Endothelial cell of umbilical vein (primary cell): Measurements from ENCODE around the gene MYADML2. TPM values are rescaled to one million over a fixed set of nuclear protein-coding genes. Genes with fewer than 3 reads are reported as not detected.
A peak's percentile ranks its signal among the peaks of the same experiment; 100 is the strongest.

Experiments used
- BruUV-seq: library from RNA; stranded (reverse); fragments of 400-500 nt; replicated peaks from 2 replicates; lab custom pipeline; 2021; lab: Mats Ljungman, UMichigan
- CTCF ChIA-PET: fragments of 300-600, 350-600 bp; sonication (Branson Sonifier 250); formaldehyde crosslinking; loops from one replicate; lab custom pipeline; 2021; ENCODE audit warnings: antibody characterized with exemption, inconsistent platforms; lab: Charles Lee
- POLR2A ChIA-PET: fragments of 300-600, 350-600 bp; sonication (Branson Sonifier 250); formaldehyde crosslinking; loops from one replicate; lab custom pipeline; 2021; ENCODE audit warnings: antibody characterized with exemption, inconsistent platforms; lab: Charles Lee
- DNase-seq: peaks from one replicate; pipeline ENCODE4 v3.0.0-alpha.2; 2011; ENCODE audit warnings: low read depth, low spot score
- FAIRE-seq: peaks from 2 replicates; lab custom pipeline; 2011; peaks lifted over from hg19 to GRCh38; lab: Jason Lieb, UNC
- H2AFZ ChIP-seq: 2 replicates; pipeline ENCODE4 v1.6.0; 2012; ENCODE audit warnings: low read depth, low read length, control low read depth, inconsistent platforms
- H3K27ac ChIP-seq: 2 replicates; pipeline ENCODE4 v1.5.1; 2011; ENCODE audit warnings: low read depth, mild to moderate bottlenecking, control low read depth, low read length, moderate library complexity; ENCODE audit not compliant: insufficient read depth
- H3K27me3 ChIP-seq, 2 experiments: 2 replicates each; pipeline versions ENCODE4 v1.6.0 to v1.6.1; 2011; ENCODE audit warnings: low read length in 2 of 2, mixed read lengths in 1 of 2; ENCODE audit not compliant: control insufficient read depth in 2 of 2, insufficient read depth in 2 of 2
- H3K36me3 ChIP-seq, 2 experiments: 2 replicates in 1 of 2; 3 replicates in 1 of 2; pipeline ENCODE4 v1.5.1; 2011; ENCODE audit warnings: low read length in 2 of 2, mild to moderate bottlenecking in 1 of 2, moderate library complexity in 1 of 2; ENCODE audit not compliant: control insufficient read depth in 2 of 2, insufficient read depth in 2 of 2; ENCODE audit errors: extremely low read depth in 1 of 2
- H3K4me1 ChIP-seq: 3 replicates; pipeline ENCODE4 v1.5.1; 2011; ENCODE audit warnings: mild to moderate bottlenecking, low read length; ENCODE audit not compliant: control insufficient read depth, insufficient read depth; ENCODE audit errors: extremely low read depth
- H3K4me2 ChIP-seq: 2 replicates; pipeline ENCODE4 v1.6.1; 2011; ENCODE audit warnings: low read length, control low read depth, mixed read lengths; ENCODE audit not compliant: insufficient read depth
- H3K4me3 ChIP-seq, 3 experiments: fragments of 200-600 bp in 1 of 3; sonication (generic), shearing (Covaris generic) in 1 of 3; replicated peaks in 1 of 3; 2 replicates each; pipeline ENCODE4 v1.5.1; 2011 to 2016; ENCODE audit warnings: control low read depth in 3 of 3, low read length in 3 of 3, mild to moderate bottlenecking in 2 of 3, inconsistent platforms in 1 of 3, low read depth in 1 of 3, moderate library complexity in 1 of 3; ENCODE audit not compliant: insufficient read depth in 1 of 3
- H3K79me2 ChIP-seq: 2 replicates; pipeline ENCODE4 v1.6.0; 2012; ENCODE audit warnings: low read length, inconsistent platforms; ENCODE audit not compliant: control insufficient read depth, insufficient read depth
- H3K9ac ChIP-seq: replicated peaks from 2 replicates; pipeline ENCODE3; 2011; ENCODE audit warnings: low read length, control low read depth; ENCODE audit not compliant: insufficient read depth; ENCODE audit errors: extremely low read depth
- H3K9me1 ChIP-seq: replicated peaks from 3 replicates; pipeline ENCODE4 v1.6.0; 2011; ENCODE audit warnings: mild to moderate bottlenecking, low read length; ENCODE audit not compliant: control insufficient read depth, insufficient read depth; ENCODE audit errors: extremely low read depth
- H3K9me3 ChIP-seq: replicated peaks from 2 replicates; pipeline ENCODE4 v1.5.1; 2012; ENCODE audit warnings: low read length, inconsistent platforms; ENCODE audit not compliant: control insufficient read depth, insufficient read depth
- H4K20me1 ChIP-seq: replicated peaks from 2 replicates; pipeline ENCODE3; 2011; ENCODE audit warnings: mild to moderate bottlenecking, low read length; ENCODE audit not compliant: control insufficient read depth, insufficient read depth; ENCODE audit errors: extremely low read depth
- FOS ChIP-seq: IDR thresholded peaks from 2 replicates; pipeline ENCODE4 v1.6.1; 2011; ENCODE audit warnings: mild to moderate bottlenecking, low read length, moderate library complexity, borderline replicate concordance; ENCODE audit not compliant: insufficient read depth
- JUN ChIP-seq: IDR thresholded peaks from 2 replicates; pipeline ENCODE4 v1.6.1; 2011; ENCODE audit warnings: borderline replicate concordance, low read depth; ENCODE audit not compliant: insufficient read length, insufficient read depth
- MYC ChIP-seq: IDR thresholded peaks from one replicate; pipeline ENCODE4 v1.6.1; 2011; ENCODE audit warnings: mild to moderate bottlenecking, low read depth, low read length
- dilution Hi-C: fragments of 300-500 bp; cut with MboI; formaldehyde crosslinking; loops from one replicate; pipeline ENCODE4 v1.15.0; 2019; ENCODE audit warnings: low sequenced_read_pairs; ENCODE audit not compliant: extremely low pct_ligation_motif_present
- intact Hi-C: fragments of 100-400 bp; cut with micrococcal nuclease; formaldehyde crosslinking; loops from one replicate; pipeline ENCODE4 v1.10.0; 2022
- polyA plus RNA-seq, 4 experiments: library from polyadenylated mRNA; depleted of rRNA in 3 of 4; stranded (reverse) in 3 of 4; unstranded in 1 of 4; fragments of >200 nt; gene quantifications; 2 replicates each; pipeline versions ENCODE4 v1.2.1 to v1.2.3, GENCODE V29; 2011 to 2012; ENCODE audit warnings: missing spikeins in 1 of 4
- total RNA-seq: library from RNA; stranded (reverse); gene quantifications from 2 replicates; pipeline ENCODE4 v1.2.3, GENCODE V29; 2021
- TF ChIP-seq, protein P1 (sequence below): IDR thresholded peaks from 2 replicates; pipeline ENCODE4 v1.6.1; 2011; ENCODE audit not compliant: insufficient read depth, insufficient read length
- TF ChIP-seq, protein P2 (sequence below), 2 donors: IDR thresholded peaks; 1 replicate in 1 of 2; 2 replicates in 1 of 2; pipeline ENCODE4 v1.5.1; 2011; ENCODE audit warnings: low read length in 2 of 2, mild to moderate bottlenecking in 2 of 2, moderate library complexity in 2 of 2, control low read depth in 1 of 2, inconsistent platforms in 1 of 2, low read depth in 1 of 2; ENCODE audit not compliant: insufficient read depth in 1 of 2; ENCODE audit errors: extremely low read depth in 1 of 2

The MYADML2 gene
- total and polyA plus RNA-seq, 2 donors (not counting 3 experiments of a cell fraction or from before 2014, with no cell fraction given), result not detected

DNA sequence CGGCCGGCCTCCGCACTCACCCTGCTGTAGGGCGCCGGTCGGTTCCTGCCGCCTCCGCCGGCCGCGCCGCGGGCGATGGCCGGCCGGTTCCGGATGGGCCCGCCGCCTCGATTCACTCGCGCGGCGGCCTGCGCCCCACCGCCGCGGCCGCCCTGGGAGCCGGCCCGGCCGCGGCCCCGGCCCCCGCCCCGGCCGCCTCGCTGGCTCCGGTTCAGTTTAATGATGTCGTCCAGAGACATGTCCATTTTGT lies 55.8 kb downstream of the MYADML2 start:
- FAIRE-seq (no peak), DNase-seq (no peak)
- Histone ChIP-seq H3K4me2 (no peak overlapping the region), H3K79me2 (peaks cover 51% of the 10 kb centered on the region), H3K4me1 (peaks cover 13% of the 10 kb centered on the region), H4K20me1 (no peaks in the 10 kb centered on the region), H3K27ac (peak overlapping the region; percentile 73), H3K9me3 (no peaks in the 10 kb centered on the region), H3K4me3 (peak overlapping the region; percentile 76 to 96 (median 77)), H3K36me3 (peaks cover 25 to 33% of the 10 kb centered on the region in 2 experiments), H3K27me3 (no peaks in the 10 kb centered on the region), H3K9me1 (no peaks in the 10 kb centered on the region), H3K9ac (peak overlapping the region; percentile 84), H2AFZ (no peak overlapping the region)
- dilution Hi-C loops, result no loop called here
- ChIA-PET POLR2A (no interaction called here), CTCF (interaction anchor here (2.5 kb wide), 1 partner anchor 21 kb away, joined by 10 read pairs; the partner anchor contains the start of gene ARHGDIA)
- intact Hi-C loops, result loop anchor here (1.0 to 2.0 kb wide), 3 partner anchors 20 to 31 kb away; partner anchors contain the start of genes ARHGDIA, P4HB and PCYT2
- TF ChIP-seq JUN (no peak), FOS (no peak), MYC (no peak)
- TF ChIP-seq, protein P1, sequence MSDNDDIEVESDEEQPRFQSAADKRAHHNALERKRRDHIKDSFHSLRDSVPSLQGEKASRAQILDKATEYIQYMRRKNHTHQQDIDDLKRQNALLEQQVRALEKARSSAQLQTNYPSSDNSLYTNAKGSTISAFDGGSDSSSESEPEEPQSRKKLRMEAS, result no peak
- TF ChIP-seq, protein P2, sequence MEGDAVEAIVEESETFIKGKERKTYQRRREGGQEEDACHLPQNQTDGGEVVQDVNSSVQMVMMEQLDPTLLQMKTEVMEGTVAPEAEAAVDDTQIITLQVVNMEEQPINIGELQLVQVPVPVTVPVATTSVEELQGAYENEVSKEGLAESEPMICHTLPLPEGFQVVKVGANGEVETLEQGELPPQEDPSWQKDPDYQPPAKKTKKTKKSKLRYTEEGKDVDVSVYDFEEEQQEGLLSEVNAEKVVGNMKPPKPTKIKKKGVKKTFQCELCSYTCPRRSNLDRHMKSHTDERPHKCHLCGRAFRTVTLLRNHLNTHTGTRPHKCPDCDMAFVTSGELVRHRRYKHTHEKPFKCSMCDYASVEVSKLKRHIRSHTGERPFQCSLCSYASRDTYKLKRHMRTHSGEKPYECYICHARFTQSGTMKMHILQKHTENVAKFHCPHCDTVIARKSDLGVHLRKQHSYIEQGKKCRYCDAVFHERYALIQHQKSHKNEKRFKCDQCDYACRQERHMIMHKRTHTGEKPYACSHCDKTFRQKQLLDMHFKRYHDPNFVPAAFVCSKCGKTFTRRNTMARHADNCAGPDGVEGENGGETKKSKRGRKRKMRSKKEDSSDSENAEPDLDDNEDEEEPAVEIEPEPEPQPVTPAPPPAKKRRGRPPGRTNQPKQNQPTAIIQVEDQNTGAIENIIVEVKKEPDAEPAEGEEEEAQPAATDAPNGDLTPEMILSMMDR (IDR thresholded peaks at IDR 0.05; ENCODE audit: extremely low read depth in 1 of 2, insufficient read depth in 1 of 2, low read depth in 1 of 2, low read length in 2 of 2), result no peak
- no TSS peak for BruUV-seq
